ENCODE results near the gene CELF2.

DNA sequence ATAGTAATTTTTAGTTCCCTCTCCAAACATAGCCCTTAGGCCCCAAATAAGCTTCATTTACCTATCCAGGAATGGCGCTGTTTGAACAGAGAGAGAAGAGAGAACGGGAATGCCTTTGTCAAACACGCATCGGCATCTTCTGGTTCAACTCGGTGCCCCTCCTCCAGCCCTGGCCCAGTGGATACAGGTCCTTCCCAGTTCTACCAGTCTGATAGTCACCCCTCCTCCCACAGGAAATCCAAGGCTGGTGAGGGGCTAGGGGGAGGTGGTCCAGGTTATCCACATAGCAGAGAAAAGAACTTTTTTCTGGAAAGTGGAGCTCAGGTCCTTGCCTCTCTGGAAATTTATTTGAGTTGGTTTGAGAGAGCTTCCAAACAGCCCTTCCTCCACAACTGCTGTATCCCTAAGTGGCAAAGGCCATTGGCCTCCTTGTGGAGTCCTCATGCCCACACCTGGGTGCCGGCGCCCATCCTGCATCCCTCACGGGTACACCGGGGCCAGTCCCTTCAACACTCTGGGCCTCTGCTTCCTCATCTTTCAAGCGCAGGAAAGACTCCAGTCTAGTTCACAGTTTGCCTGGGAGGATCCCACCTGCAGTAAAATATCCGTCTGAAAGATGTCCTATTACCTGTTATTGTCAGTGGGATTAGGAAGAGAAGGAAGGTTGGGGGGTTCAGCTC is 287.4 kb downstream of the CELF2 start:
- TF ChIP-seq BRD4 (IDR thresholded peaks at IDR 0.05) (no peak), ZBTB49 (CRISPR knock-in tag; IDR thresholded peaks at IDR 0.05; ENCODE audit: borderline replicate concordance) (no peak), RAD21 (CRISPR knock-in tag; conservative IDR thresholded peaks at IDR 0.05 in 1 of 2, IDR thresholded peaks at IDR 0.05 in 1 of 2) (no peak), NCOA1 (IDR thresholded peaks at IDR 0.05; ENCODE audit: low read depth) (no peak), HMG20B (CRISPR knock-in tag; IDR thresholded peaks at IDR 0.05) (no peak)

Measured in K562 (cell line).